BJ (cell line): ENCODE results near the gene RAB29. TPM values are rescaled to one million over a fixed set of nuclear protein-coding genes. Genes with fewer than 3 reads are reported as not detected.
A peak's percentile ranks its signal among the peaks of the same experiment; 100 is the strongest.

ENCODE experiments used
- CTCF ChIA-PET: fragments of 350-600 bp; formaldehyde crosslinking; extraction: SDS; loops from one replicate; lab custom pipeline; 2021; ENCODE audit warnings: antibody characterized with exemption, inconsistent platforms; lab: Yijun Ruan, JAX
- POLR2A ChIA-PET: fragments of 300-600 bp; sonication (Branson Sonifier 250); formaldehyde crosslinking; extraction: SDS; loops from one replicate; lab custom pipeline; 2021; ENCODE audit warnings: antibody characterized with exemption; lab: Charles Lee
- DNase-seq: peaks from one replicate; pipeline ENCODE4 v3.0.0-alpha.2; 2011; ENCODE audit warnings: low read depth
- H3K27me3 ChIP-seq: 2 replicates; pipeline ENCODE4 v1.6.0; 2011; ENCODE audit warnings: low read length; ENCODE audit not compliant: control insufficient read depth, insufficient read depth
- H3K36me3 ChIP-seq: 2 replicates; pipeline ENCODE4 v1.5.1; 2011; ENCODE audit warnings: low read length; ENCODE audit not compliant: control insufficient read depth, insufficient read depth
- H3K4me3 ChIP-seq: 2 replicates; pipeline ENCODE4 v1.5.1; 2011; ENCODE audit warnings: low read depth, mild to moderate bottlenecking, control low read depth, low read length
- CTCF ChIP-seq: IDR thresholded peaks from 2 replicates; pipeline ENCODE4 v1.5.1; 2011; ENCODE audit warnings: low read depth, mild to moderate bottlenecking, control low read depth, inconsistent platforms, low read length, moderate library complexity; ENCODE audit not compliant: insufficient read depth
- polyA plus RNA-seq: library from polyadenylated mRNA; depleted of rRNA; stranded (reverse); fragments of >200 nt; gene quantifications from 2 replicates; pipeline ENCODE4 v1.2.3, GENCODE V29; 2011

RAB29 gene
- polyA plus RNA-seq, 1 experiment, result 12.1 TPM

- H3K4me3 ChIP-seq, result peak overlapping the region; percentile 78
- H3K27me3 ChIP-seq, result no peaks in the 10 kb centered on the region
- TF ChIP-seq CTCF, result no peak
- no peak for DNase-seq
- ChIA-PET POLR2A (interaction anchor here (0.6 kb wide), 1 partner anchor 117 kb away, joined by 4 read pairs; no protein-coding TSS in a partner anchor), CTCF (interaction anchor here (0.7 to 5.0 kb wide), 4 partner anchors 8 to 115 kb away, joined by 3 to 26 read pairs (median 4); no protein-coding TSS in a partner anchor)
- H3K36me3 ChIP-seq, result no peaks in the 10 kb centered on the region
Observed at GRCh38 chr1:205774198-205775014, 876 bp downstream of the RAB29 start.

- CTCF ChIA-PET, result interaction anchor here (0.8 to 1.3 kb wide), 3 partner anchors 64 to 204 kb away, joined by 3 read pairs; no protein-coding TSS in a partner anchor
- POLR2A ChIA-PET, result interaction anchor here (0.7 kb wide), 1 partner anchor 294 kb away, joined by 13 read pairs; no protein-coding TSS in a partner anchor
- H3K27me3 ChIP-seq, result no peaks in the 10 kb centered on the region
- TF ChIP-seq CTCF, result no peak
- H3K4me3 ChIP-seq, result no peak overlapping the region
- no peak for DNase-seq
- H3K36me3 ChIP-seq, result no peaks in the 10 kb centered on the region
Observed at GRCh38 chr1:205772607-205773032, 2.7 kb downstream of the RAB29 start.

- Histone ChIP-seq H3K27me3 (no peaks in the 10 kb centered on the region), H3K36me3 (no peaks in the 10 kb centered on the region), H3K4me3 (no peak overlapping the region)
- CTCF ChIA-PET, result interaction anchor here (0.6 to 1.4 kb wide), 4 partner anchors 19 to 1391 kb away, joined by 3 to 5 read pairs (median 4); no protein-coding TSS in a partner anchor
- POLR2A ChIA-PET, result no interaction called here
- DNase-seq, result no peak
- no peak for TF ChIP-seq CTCF
Observed at GRCh38 chr1:205770618-205771017, 4.7 kb downstream of the RAB29 start.

- no peak for TF ChIP-seq CTCF
- Histone ChIP-seq H3K4me3 (no peak overlapping the region), H3K36me3 (no peaks in the 10 kb centered on the region), H3K27me3 (no peaks in the 10 kb centered on the region)
- no peak for DNase-seq
- CTCF ChIA-PET, result interaction anchor here (1.0 to 1.4 kb wide), 3 partner anchors 20 to 112 kb away, joined by 3 to 5 read pairs (median 4); no protein-coding TSS in a partner anchor
- POLR2A ChIA-PET, result interaction anchor here (0.5 kb wide), 1 partner anchor 10 kb away, joined by 12 read pairs; no protein-coding TSS in a partner anchor
Observed at GRCh38 chr1:205769641-205770365, 5.5 kb downstream of the RAB29 start.
